HCT116 (cell line): ENCODE data around the gene SLC16A12. TPM values are rescaled to one million over a fixed set of nuclear protein-coding genes. Genes with fewer than 3 reads are reported as not detected.

Source experiments
- ATAC-seq: fragments of 200-7000 bp; cut with Tn5 transposase; 2 replicates; pipeline ENCODE4 v1.9.1; 2020; ENCODE audit warnings: mild to moderate bottlenecking, moderate library complexity
- BruUV-seq: library from RNA; stranded (reverse); fragments of 400-500 nt; replicated peaks from 2 replicates; lab custom pipeline; 2021; lab: Mats Ljungman, UMichigan
- CTCF ChIA-PET: fragments of 300-600 bp; sonication (Branson Sonifier 250); formaldehyde crosslinking; loops from one replicate; lab custom pipeline; 2021; ENCODE audit warnings: antibody characterized with exemption; lab: Charles Lee
- POLR2A ChIA-PET: fragments of 300-600, 350-600 bp; sonication (Branson Sonifier 250); formaldehyde crosslinking; loops from one replicate; lab custom pipeline; 2021; ENCODE audit warnings: antibody characterized with exemption; lab: Charles Lee
- RAD21 ChIA-PET, 2 experiments: fragments of 300-600 bp; sonication (Branson Sonifier 250); formaldehyde crosslinking; loops; one replicate each; lab custom pipeline; 2023; ENCODE audit warnings: low total read pairs in 2 of 2; ENCODE audit not compliant: uncharacterized antibody in 2 of 2, unreplicated experiment in 2 of 2, low non-redundant PET in 1 of 2; lab: Charles Lee
- DNase-seq: peaks from one replicate; pipeline ENCODE4 v3.0.0-alpha.2; 2010; ENCODE audit warnings: low read depth, low spot score
- H2AFZ ChIP-seq: fragments of 200-600 bp; shearing (Covaris generic), sonication (generic); 2 replicates; pipeline ENCODE4 v1.6.1; 2017; ENCODE audit warnings: low read depth, mixed run types, mixed read lengths, antibody characterized with exemption, low read length; ENCODE audit not compliant: poor library complexity, severe bottlenecking
- H3K27ac ChIP-seq: 2 replicates; pipeline ENCODE4 v1.5.1; 2012; ENCODE audit warnings: low read depth, low read length
- H3K27me3 ChIP-seq: fragments of 200-600 bp; sonication (generic); 2 replicates; pipeline ENCODE4 v1.6.1; 2016; ENCODE audit warnings: mixed run types, low read length, mixed read lengths; ENCODE audit not compliant: insufficient read depth
- H3K36me3 ChIP-seq, 2 experiments: fragments of 200-500 bp in 1 of 2; fragments of 200-600 bp in 1 of 2; sonication (Bioruptor generic) in 1 of 2; sonication (generic) in 1 of 2; 2 replicates each; pipeline versions ENCODE4 v1.5.1 to v1.6.1; 2014 to 2016; ENCODE audit warnings: low read length in 2 of 2, inconsistent platforms in 1 of 2, mixed read lengths in 1 of 2, mixed run types in 1 of 2; ENCODE audit not compliant: insufficient read depth in 2 of 2, control insufficient read depth in 1 of 2
- H3K4me1 ChIP-seq, 2 experiments: fragments of 200-600 bp in 1 of 2; sonication (generic) in 1 of 2; 2 replicates each; pipeline versions ENCODE4 v1.5.1 to v1.6.1; 2012 to 2017; ENCODE audit warnings: low read length in 2 of 2, inconsistent platforms in 1 of 2, mild to moderate bottlenecking in 1 of 2, mixed read lengths in 1 of 2, mixed run types in 1 of 2, moderate library complexity in 1 of 2; ENCODE audit not compliant: insufficient read depth in 2 of 2, control insufficient read depth in 1 of 2
- H3K4me2 ChIP-seq: fragments of 200-600 bp; sonication (generic); 2 replicates; pipeline ENCODE4 v1.6.1; 2017; ENCODE audit warnings: mixed run types, low read length, mixed read lengths
- H3K4me3 ChIP-seq, 2 experiments: fragments of 200-600 bp in 1 of 2; sonication (generic) in 1 of 2; replicated peaks in 1 of 2; 2 replicates each; pipeline ENCODE4 v1.5.1; 2011 to 2016; ENCODE audit warnings: low read length in 2 of 2, control low read depth in 1 of 2, low read depth in 1 of 2, mild to moderate bottlenecking in 1 of 2, mixed read lengths in 1 of 2, mixed run types in 1 of 2
- H3K79me2 ChIP-seq: fragments of 200-600 bp; sonication (generic); 2 replicates; pipeline ENCODE4 v1.6.1; 2017; ENCODE audit warnings: mild to moderate bottlenecking, mixed run types, low read length, moderate library complexity, mixed read lengths; ENCODE audit not compliant: insufficient read depth
- H3K9ac ChIP-seq: fragments of 200-600 bp; sonication (generic); 2 replicates; pipeline ENCODE4 v1.6.1; 2016; ENCODE audit warnings: low read length, mixed read lengths
- H3K9me2 ChIP-seq: fragments of 200-600 bp; sonication (generic), shearing (Covaris generic); 2 replicates; pipeline ENCODE4 v1.6.1; 2017; ENCODE audit warnings: mixed run types, mild to moderate bottlenecking, moderate library complexity; ENCODE audit not compliant: insufficient read depth
- H3K9me3 ChIP-seq, 2 experiments: fragments of 200-500 bp in 1 of 2; fragments of 200-600 bp in 1 of 2; sonication (Bioruptor generic) in 1 of 2; sonication (generic) in 1 of 2; 2 replicates each; pipeline ENCODE4 v1.6.1; 2014 to 2017; ENCODE audit warnings: low read length in 2 of 2, mixed read lengths in 2 of 2, inconsistent platforms in 1 of 2, low read depth in 1 of 2, mild to moderate bottlenecking in 1 of 2, mixed run types in 1 of 2, moderate library complexity in 1 of 2; ENCODE audit not compliant: control insufficient read depth in 1 of 2, insufficient read depth in 1 of 2
- H4K20me1 ChIP-seq: fragments of 200-600 bp; sonication (generic), shearing (Covaris generic); 2 replicates; pipeline ENCODE4 v1.6.1; 2017; ENCODE audit warnings: mixed run types, mild to moderate bottlenecking, moderate library complexity; ENCODE audit not compliant: insufficient read depth
- ATF3 ChIP-seq: IDR thresholded peaks from 2 replicates; pipeline ENCODE4 v1.6.1; 2012
- CBX3 ChIP-seq: IDR thresholded peaks from 2 replicates; pipeline ENCODE4 v1.6.1; 2012; ENCODE audit warnings: low read depth
- EGR1 ChIP-seq: IDR thresholded peaks from 2 replicates; pipeline ENCODE4 v1.6.1; 2012; ENCODE audit warnings: low read depth
- EZH2 ChIP-seq: fragments of 200-600 bp; sonication (generic); IDR thresholded peaks from 2 replicates; pipeline ENCODE4 v1.6.1; 2017; ENCODE audit warnings: antibody characterized with exemption, mixed run types
- JUND ChIP-seq: IDR thresholded peaks from 2 replicates; pipeline ENCODE4 v1.6.1; 2012
- POLR2A ChIP-seq: IDR thresholded peaks from 2 replicates; pipeline ENCODE4 v1.7.0; 2011; ENCODE audit warnings: borderline replicate concordance; ENCODE audit not compliant: insufficient read depth, insufficient read length; ENCODE audit errors: extremely low read depth
- REST ChIP-seq: IDR thresholded peaks from 2 replicates; pipeline ENCODE4 v1.6.1; 2012; ENCODE audit warnings: low read depth
- SP1 ChIP-seq: IDR thresholded peaks from 2 replicates; pipeline ENCODE4 v1.6.1; 2012; ENCODE audit warnings: low read depth
- SRF ChIP-seq: IDR thresholded peaks from 2 replicates; pipeline ENCODE4 v1.6.1; 2012; ENCODE audit warnings: low read depth
- YY1 ChIP-seq: IDR thresholded peaks from 2 replicates; pipeline ENCODE4 v1.6.1; 2011; ENCODE audit warnings: low read length, low read depth, moderate library complexity, mild to moderate bottlenecking; ENCODE audit not compliant: insufficient replicate concordance; ENCODE audit errors: extremely low read depth
- ZFX ChIP-seq: fragments of 450-650 bp; IDR thresholded peaks from 2 replicates; pipeline ENCODE4 v1.6.1; 2017
- ZNF274 ChIP-seq: fragments of 200-500 bp; sonication (Bioruptor generic); IDR thresholded peaks from 2 replicates; pipeline ENCODE4 v1.6.1; 2014; ENCODE audit warnings: mild to moderate bottlenecking, low read depth, low read length, inconsistent platforms
- intact Hi-C: fragments of 100-400 bp; cut with micrococcal nuclease; formaldehyde crosslinking; loops from 2 replicates; pipeline ENCODE4 v1.10.0; 2022
- total RNA-seq: library from RNA; stranded (reverse); gene quantifications from one replicate; pipeline ENCODE4 v1.2.1, GENCODE V29; 2021; ENCODE audit not compliant: unreplicated experiment
- TF ChIP-seq, protein P1 (sequence below): IDR thresholded peaks from 2 replicates; pipeline ENCODE4 v1.6.1; 2012
- TF ChIP-seq, protein P2 (sequence below): IDR thresholded peaks from 2 replicates; pipeline ENCODE4 v1.6.1; 2011; ENCODE audit warnings: mild to moderate bottlenecking, low read length, moderate library complexity; ENCODE audit not compliant: insufficient replicate concordance; ENCODE audit errors: extremely low read depth

SLC16A12 gene
- total RNA-seq, 1 experiment from 2014 or later: not detected

- no peak overlapping the region for H3K27ac ChIP-seq
- H4K20me1 ChIP-seq: no peaks in the 10 kb centered on the region
- H3K4me1 ChIP-seq: no peaks in the 10 kb centered on the region
- no peak for ATAC-seq
- H3K9ac ChIP-seq: no peak overlapping the region
- no peaks in the 10 kb centered on the region for H3K9me2 ChIP-seq
- H2AFZ ChIP-seq: no peak overlapping the region
- no peaks in the 10 kb centered on the region for H3K9me3 ChIP-seq
- ChIA-PET RAD21 (no interaction called here), CTCF (no interaction called here), POLR2A (no interaction called here)
- H3K4me2 ChIP-seq: no peak overlapping the region
- H3K4me3 ChIP-seq: no peak overlapping the region
- TF ChIP-seq EGR1: no peak
- TF ChIP-seq POLR2A: no peak
- TF ChIP-seq, protein P1, sequence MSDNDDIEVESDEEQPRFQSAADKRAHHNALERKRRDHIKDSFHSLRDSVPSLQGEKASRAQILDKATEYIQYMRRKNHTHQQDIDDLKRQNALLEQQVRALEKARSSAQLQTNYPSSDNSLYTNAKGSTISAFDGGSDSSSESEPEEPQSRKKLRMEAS: no peak
- TF ChIP-seq SP1: no peak
- no peak for TF ChIP-seq ZFX
- TF ChIP-seq ZNF274: no peak
- TF ChIP-seq SRF: no peak
- TF ChIP-seq JUND: no peak
- TF ChIP-seq YY1: no peak
- no peak for TF ChIP-seq REST
- TF ChIP-seq ATF3: no peak
- no peak for TF ChIP-seq EZH2
- TF ChIP-seq CBX3: no peak
- TF ChIP-seq, protein P2, sequence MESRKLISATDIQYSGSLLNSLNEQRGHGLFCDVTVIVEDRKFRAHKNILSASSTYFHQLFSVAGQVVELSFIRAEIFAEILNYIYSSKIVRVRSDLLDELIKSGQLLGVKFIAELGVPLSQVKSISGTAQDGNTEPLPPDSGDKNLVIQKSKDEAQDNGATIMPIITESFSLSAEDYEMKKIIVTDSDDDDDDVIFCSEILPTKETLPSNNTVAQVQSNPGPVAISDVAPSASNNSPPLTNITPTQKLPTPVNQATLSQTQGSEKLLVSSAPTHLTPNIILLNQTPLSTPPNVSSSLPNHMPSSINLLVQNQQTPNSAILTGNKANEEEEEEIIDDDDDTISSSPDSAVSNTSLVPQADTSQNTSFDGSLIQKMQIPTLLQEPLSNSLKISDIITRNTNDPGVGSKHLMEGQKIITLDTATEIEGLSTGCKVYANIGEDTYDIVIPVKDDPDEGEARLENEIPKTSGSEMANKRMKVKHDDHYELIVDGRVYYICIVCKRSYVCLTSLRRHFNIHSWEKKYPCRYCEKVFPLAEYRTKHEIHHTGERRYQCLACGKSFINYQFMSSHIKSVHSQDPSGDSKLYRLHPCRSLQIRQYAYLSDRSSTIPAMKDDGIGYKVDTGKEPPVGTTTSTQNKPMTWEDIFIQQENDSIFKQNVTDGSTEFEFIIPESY: no peak
- DNase-seq: no peak
- intact Hi-C loops: no loop called here
- no peaks in the 10 kb centered on the region for H3K27me3 ChIP-seq
- no peaks in the 10 kb centered on the region for H3K79me2 ChIP-seq
- no peaks in the 10 kb centered on the region for H3K36me3 ChIP-seq
- no TSS peak for BruUV-seq
These were observed 56.4 kb downstream of the SLC16A12 start for GRCh38 chr10:89478739-89479654.
